CD4-positive, alpha-beta T cell treated with Interleukin-17A for 4 hours (primary cell): ENCODE measurements around the gene MYH9.
"Not testable (repeated sequence)": the region's sequence is repeated elsewhere in the genome, so short reads cannot be mapped to it uniquely, and the experiment has no call there.

Experiments
- DNase-seq: peaks from one replicate; pipeline ENCODE4 v3.0.0-alpha.2; 2020; ENCODE audit warnings: mixed read lengths

MYH9 gene

DNA sequence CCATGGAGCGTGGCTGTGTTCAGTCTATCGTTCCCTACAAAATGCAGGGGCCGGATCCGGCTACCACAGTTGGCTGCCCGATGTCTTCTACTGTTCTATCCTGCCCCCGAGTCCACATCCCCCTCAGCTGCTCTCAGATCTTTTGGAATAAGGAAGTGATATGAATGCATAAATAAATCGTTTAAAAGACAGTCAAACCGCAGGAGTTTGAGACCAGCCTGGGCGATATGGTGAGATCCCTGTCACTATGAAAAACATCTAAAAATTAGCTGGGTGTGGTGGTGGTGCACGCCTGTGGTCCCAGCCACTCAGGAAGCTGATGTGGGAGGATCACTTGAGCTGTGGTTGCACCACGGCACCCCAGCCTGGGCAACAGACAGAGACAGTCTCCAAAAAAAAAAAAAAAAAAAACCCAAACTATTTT lies 97.8 kb downstream of the MYH9 start:
- peak; percentile 52 for DNase-seq

DNA sequence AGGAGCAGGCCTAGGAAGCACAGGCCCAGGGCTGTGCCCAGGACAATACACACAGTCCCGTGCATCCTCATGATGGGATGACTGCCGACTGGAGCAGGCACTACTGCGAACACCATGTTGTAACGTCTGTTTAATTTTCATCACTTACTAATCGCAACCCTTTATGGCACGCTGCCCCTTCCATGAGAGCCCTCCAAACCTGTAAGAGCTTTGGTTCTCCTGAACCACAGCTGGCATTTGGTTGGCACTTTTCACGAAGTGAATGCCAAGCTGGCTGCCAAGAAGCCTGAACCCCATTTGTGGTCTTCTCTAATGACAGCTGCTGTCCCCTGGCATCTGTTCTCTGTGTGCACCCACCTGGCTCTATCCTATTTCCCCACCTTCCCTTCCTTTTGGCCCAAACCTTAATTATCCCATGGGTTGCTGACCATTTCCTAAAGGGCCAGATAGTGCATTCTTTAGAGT lies 98.3 kb downstream of the MYH9 start:
- DNase-seq, result no peak

DNA sequence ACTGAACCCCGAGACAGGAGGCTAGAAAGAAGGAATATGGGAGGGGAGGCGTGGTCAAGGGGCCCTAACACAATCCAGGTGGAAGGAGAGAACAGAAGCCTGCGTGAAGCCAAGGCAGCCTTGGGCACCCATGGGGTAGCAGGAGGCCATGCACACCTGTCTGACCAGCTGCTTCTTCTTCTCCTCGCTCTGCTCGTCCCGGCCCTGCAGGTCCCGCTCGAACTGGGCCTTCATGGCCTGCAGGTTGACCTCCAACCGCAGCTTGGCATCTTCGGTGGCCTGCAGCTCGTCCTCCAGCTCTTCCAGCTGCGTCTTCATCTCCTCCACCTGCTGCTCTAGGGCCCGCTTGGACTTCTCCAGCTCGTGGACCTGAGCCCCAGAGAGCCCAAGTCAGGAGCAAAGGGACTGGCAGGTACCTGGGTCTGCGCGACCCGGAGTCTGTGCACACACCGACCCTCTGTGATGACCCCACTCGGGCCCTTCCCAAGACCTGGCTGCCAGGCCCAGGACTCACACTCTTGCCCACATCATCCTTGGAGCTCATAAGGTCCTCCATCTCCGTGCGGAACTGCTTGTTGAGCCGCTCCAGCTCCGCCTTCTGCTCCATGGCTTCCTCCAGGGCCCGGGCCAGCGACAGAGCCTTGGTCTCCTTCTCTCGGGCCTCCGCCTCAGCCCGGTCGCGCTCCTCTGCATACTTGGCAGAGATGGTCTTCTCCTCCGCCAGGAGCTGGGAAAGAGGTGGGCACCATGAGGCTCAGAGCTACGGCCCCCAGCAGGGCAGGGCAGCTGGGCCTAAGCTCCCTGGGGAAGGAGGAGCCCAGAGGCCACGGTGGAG lies 99.0 kb downstream of the MYH9 start:
- DNase-seq, result no peak

DNA sequence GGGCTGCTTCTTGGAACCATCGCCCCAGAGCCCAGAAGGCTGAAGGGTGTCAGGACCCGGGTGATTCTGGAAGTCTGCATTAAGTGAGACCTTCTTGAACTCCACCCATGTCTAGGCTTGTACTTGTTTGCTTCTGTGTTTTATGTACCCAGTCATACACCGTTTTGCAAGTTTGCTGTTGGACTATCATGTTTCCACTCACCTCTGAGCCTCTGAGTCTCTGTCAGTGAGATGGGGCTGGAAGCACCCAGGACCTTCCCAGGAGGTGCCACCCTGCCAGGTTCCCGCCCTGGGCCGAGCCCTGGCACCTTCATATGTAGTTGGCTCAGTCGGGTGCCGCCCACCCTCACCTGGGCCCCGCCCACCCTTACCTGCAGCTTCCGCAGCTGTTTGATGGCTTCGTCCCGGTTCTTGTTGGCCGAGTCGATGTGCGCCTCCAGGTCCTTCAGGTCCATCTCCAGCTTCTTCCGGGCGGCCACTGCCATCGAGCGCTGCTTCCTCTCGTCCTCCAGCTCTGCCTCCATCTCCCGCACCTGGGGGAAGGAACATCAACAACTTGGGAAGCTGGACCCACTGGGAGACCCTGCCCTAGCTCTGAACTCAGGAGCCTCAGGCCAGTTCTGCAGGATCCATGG lies 99.8 kb downstream of the MYH9 start:
- DNase-seq, result no peak

DNA sequence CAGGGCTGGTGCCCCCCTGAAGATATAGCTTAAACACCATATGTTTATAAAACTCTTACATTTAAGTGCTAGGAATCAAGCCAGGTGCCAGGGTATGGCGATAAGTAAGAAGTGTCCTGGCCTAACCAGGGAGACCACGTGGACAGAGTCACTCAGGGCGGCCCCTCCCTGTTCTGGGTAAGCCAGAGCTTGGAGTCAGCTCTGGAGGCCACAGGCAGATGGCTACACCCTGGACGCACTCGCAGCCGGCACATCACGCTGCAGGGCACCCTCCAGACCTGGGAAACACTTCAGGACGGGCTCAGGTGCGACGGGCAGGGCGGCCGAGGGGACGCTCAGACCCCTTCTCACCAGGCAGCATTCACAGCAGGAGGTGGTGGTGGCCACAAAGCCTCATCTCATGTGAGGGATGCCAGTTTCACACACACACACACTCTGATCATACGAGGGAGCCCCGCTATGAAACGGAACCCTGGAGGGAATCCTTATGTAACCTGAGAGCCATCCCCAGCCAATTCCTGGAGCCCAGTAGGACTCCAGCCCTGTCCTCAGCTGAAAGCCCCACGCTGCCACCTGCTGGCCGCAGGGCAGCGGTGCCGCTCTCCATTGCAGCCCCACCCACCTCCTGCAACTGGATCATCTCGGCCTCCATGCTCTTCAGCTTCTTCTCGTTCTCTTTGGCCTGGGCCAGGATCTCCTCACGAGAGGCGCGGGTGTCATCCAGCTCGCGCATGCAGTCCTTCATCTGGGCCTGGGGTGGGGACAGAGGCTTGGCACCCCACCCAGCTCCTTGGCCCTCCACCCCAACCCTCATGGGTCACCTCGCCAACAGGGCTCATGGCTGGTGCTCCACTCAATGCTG lies 101.4 kb downstream of the MYH9 start:
- peak; percentile 74 for DNase-seq

DNA sequence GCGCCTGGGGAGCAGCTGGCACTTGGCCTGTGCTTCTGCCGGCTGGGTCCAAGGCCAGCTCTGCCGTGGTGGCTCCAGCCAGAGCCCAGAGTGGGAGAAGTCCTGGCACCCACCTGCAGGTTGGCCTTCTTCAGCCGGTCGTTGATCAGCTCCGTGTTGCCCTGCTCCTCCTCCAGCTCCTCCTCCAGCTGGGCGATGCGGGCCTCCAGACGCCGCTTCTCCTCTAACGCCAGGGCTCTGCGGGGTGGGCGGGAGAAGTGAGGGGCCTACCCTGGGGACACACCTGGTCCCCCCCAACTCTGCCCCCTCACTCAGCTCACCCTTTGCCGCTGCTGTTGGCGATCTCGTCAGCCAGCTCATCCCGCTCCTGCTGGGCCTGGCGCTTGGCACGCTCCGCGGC lies 102.2 kb downstream of the MYH9 start:
- DNase-seq, result no peak

DNA sequence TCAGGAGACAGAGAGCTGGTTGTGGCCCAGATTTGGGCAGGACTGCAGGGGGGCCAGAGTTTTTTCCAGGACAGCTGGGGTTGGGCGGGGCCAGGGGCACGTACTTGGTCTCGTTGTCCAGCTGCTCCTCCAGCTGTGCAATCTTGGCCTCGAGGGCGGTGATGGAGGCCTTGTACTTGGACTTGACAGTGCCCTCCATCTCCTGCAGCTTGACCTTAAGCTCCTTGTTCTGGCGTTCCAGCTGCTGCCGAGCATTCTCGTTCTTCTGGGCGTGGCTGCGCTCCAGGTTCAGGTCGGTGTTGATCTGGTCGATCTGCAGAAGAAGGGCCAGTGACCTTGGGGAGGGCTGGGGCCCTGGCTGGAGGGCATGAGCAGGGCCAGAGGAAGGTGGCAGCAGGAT lies 102.8 kb downstream of the MYH9 start:
- no peak for DNase-seq

DNA sequence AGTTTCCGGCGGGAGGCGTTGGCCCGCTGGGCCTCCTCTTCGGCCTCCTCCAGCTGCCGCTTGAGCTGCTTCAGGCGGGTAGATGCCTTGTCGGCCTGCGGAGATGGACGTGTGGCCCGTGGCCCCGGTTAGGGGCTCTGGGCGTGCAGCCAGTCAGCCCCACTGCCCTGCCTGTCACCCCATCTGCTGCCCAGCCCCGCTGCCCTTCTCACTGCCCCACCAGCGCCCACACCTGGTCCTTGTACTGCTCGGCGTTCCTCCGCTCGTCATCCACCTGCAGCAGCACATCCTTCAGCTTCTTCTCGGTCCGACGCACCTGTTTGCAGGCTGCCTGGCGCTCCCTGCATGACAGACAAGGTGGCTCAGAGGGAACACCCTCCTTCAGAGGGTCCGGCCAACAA lies 103.6 kb downstream of the MYH9 start:
- no peak for DNase-seq

DNA sequence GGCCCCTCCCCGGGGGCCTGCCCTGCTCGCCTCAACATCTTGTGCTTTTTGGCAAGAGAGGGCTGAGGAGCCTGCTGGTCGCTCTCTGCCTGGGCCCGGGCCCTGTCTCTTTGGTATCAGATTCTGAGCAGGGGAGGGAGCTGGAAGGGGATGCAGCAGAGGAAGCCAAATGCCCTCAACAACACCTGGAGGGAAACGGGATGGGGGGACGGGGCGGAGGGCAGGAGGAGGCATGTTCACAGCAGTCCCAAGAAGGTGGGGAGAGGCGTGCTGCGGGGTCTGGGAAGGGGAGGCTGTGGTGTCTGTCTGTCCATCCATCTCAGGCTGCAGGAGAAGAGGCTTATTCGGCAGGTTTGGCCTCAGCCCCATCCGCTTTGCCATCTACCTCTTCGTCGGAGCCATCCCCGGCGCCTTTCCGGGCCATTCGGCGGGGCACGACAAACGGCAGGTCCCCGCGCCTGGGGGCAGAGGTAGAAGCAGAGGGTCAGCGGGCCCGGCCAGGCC lies 105.4 kb downstream of the MYH9 start:
- no peak for DNase-seq

DNA sequence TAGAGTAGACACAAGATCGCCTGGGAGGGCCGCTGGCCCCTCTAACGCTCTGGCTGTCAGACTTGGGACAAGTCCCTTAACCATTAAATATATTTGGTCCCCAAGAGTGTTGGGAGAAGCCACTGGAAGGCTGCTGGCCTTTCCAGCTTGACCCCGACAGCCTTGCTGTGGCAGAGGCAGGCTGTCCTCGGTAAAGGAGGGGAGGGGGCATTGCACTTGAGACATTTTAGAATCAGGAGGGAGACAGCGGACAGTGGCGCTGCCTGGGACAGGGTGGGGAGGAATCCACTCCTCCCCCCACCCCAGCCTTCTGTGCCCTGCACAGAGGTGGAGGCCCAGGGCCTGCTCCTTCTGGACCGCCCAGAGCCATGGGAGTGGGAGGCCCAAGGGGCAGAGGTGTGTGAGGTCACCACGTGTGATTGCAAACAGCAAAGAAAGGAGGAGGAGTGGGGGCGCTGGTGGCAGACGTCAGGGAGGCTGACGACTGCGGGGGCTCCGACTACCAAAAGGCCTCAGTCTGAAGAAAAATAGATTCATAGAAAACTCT lies 105.9 kb downstream of the MYH9 start:
- DNase-seq, result no peak

DNA sequence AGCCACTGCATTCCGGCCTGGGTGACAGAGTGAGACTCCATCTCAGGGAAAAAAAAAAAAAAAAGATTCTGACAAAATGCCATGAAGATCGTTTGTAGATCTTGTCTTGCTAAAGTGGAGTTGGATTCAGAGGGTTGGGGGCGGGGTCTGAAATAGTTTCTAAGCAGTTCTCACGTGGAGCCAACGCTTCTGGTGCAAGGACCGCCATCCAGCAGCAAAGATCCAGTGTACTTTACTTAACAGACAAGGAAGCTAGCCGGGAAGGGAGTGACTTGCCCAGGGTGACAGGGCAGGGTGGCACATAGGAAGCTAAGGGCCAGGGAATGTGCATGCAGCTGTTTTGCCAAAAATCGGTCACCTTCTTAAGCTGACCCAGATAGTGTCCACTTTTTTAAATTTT lies 107.4 kb downstream of the MYH9 start:
- no peak for DNase-seq

DNA sequence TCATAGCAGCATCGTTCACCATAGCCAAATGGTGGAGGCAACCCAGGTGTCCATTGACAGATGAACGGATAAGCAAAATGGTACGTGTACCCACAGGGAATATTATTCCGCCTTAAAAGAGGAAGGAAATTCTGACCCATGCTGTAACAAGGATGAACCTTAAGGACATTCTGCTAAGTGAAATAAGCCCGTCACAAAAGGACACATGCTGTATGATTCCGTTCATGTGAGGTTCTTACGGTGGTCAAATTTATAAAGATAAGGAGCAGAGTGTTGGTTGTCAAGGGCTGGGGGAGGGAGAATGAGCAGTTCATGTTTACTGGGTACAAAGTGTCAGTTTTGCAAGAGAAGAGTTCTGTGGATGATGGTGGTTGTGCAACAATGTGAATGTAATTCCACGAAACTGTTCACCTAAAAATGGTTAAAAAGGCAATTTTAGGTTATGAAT lies 108.5 kb downstream of the MYH9 start:
- DNase-seq, result no peak

DNA sequence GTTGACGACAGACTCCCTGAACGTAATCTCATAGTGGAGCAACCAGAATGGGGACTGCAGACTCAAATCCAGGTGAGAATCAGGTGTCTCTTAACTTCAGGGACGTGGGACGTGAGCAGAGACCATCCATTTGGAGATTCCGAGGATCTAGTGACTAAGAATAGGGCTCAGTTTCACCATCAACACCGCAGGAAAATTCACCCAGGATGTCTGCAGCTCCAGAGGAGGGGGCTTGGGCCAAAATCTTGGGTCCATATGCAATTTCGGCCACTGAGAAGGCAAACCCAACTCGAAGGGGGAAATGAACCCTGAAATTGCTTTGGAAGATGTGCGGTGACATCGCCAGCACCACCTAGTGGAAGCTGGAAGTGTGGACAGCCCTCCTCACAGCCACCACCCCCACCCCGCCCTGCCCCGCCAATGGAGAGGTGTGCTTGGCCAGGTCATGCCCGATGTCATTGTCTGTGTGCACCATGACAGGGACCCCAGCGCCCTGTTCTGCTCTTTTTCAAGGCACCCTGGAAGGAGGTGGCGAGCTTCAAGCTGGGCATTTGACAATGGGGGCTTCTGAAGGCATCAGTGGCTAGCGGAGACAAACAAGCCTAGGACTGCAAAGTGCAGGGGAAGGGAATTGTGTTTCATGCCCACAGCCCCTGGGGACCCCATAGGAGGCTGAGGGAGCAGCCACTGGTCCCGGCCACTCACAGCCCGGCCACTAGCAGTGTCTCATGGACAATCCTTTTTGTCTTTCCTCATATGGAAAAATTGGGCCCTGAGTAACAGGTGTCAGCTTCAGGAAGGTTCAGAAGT lies 110.1 kb downstream of the MYH9 start:
- peak; percentile 76 for DNase-seq

DNA sequence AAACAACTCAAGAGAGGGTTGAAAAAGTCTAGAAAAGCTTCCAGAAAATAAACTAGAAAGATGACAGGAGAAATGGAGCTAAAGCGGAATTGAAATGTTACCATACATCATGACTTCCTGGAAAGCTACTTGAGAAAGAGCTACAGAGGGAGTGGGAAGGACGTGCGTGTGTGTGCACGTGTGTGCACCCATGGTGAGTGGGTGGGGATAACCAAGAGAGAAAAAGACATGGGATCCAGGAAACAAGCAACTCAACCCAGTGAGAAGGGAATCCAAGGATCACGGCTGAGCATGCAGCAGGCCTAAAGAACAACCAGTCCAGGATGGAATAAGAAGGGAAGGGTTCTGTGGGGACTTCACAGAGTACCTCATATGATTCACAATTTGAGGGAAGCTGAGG lies 113.2 kb downstream of the MYH9 start:
- DNase-seq, result no peak

DNA sequence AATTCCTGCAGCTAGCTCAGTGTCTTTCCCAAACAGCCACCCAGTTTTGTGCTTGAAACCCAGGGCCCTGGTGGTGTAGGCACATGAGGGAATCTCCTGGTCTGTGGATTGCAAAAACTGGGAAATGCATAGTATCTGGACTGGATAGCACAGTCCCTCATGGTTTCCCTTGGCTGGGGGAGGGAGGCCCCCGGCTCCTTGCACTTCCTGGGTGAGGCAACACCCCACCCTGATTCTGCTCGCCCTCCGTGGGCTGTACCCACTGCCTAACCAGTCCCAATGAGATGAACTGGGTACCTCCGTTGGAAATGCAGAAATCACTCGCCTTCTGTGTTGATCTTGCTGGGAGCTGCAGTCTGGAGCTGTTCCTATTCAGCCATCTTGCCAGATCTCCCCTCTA lies 115.8 kb downstream of the MYH9 start:
- not testable (repeated sequence) for DNase-seq

DNA sequence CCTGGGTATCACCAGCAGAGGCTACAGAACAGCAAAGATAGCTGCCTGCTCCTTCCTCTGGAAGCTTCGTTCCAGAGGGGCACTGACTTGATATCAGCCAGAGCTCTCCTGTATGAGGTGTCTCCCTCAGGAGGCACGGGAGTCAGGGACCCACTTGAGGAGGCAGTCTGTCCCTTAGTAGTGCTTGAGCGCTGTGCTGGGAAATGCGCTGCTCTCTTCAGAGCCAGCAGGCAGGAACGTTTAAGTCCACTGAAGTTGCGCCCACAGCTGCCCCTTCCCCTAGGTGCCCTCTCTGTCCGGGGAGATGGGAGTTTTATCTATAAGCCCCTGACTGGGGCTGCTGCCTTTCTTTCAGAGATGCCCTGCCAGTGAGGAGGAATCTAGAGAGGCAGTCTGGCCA lies 116.5 kb downstream of the MYH9 start:
- DNase-seq, result not testable (repeated sequence)

DNA sequence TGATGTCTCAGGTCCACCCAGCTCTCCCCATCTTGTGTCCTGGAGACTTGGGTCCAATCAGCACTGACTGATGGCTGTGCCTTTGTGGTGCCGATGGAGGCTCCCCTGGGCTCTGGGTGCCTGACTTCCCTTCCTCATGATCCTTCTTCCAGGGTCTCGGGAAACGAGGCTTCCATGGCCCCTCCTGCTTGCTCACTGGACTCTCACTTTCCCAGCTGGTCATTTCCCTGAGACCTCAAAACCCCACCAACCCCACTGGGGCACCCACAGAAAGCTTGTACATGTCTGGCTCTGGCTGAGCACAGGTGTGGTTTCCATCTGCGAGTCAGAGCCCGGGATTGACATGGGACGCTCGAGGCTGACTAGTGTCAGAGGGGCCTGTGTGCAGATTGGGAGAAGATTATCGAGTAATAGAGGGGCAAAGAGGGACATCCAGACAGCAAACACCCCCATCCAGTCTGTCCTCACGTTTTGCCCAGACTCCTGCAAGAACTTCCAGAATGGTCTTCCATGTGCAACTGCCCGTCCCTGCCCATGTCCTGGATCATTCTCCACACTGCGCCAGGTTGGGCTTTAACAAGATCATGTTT lies 119.8 kb downstream of the MYH9 start:
- no peak for DNase-seq

DNA sequence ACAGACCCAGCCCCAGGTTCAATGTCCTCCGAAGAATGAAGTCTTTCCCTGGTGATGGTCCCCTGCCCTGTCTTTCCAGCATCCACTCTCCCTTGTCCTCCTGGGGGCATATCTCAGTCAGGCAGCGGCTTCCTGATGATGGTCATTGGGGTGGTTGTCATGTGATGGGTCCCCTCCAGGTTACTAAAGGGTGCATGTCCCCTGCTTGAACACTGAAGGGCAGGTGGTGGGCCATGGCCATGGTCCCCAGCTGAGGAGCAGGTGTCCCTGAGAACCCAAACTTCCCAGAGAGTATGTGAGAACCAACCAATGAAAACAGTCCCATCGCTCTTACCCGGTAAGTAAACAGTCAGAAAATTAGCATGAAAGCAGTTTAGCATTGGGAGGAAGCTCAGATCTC lies 120.7 kb downstream of the MYH9 start:
- no peak for DNase-seq

DNA sequence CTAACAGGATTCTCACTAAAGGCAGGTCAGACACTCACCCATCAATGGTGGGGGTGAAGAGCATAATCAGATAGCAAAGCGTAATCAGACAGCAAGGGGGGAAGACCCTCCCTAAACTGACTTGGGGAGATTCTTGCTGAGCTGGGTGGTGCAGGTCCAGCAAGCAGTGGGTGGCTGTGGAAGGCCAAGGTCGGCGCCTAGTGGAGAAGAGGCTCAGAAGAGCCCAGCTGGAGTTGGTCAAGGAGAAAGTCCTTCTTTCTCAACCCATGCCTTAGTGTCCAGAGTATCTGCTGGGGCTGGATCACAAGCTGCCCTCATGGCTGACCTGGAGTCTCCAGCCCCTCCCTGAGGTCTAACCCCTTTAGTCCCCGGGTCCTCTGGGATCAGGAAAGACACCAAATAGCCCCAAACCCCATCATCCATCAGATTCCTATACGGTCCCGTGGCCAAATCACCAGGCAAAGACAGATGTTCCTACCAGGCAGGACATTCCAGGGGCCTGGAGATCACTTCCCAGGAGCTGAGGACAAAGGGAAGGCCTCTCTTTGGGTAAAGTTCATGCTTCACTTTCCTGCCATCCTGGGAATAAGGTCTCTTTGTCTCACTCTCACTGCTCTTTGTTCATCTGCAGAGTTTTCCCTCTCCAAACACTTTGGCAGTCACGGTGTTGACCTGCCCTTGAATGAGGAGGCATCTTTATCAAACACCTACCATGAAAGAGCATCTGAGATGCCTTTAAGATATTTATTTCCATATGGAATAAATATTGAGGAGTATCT lies 123.7 kb downstream of the MYH9 start:
- DNase-seq, result not testable (repeated sequence)

DNA sequence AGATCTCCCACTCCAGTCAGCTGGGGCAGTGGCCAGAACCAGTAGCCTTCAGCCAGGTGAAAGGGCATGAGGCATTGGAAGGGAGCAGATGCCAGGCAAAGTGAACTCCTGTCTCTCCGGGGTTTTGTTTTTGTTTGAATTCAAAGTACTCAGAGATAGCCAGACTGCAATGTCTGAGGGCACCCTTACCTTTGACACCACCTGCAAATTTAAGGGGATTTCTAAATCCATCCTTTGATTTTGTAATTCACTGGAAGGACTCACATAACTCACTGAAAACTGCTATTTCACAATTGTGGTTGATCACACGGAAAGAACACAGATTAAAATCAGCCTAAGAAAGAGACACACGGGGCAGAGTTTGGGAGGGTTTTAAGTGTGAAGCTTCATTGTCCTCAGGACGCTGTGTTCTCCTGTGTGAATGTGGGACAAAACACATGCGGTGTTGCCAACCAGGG lies 124.5 kb downstream of the MYH9 start:
- DNase-seq, result not testable (repeated sequence)

DNA sequence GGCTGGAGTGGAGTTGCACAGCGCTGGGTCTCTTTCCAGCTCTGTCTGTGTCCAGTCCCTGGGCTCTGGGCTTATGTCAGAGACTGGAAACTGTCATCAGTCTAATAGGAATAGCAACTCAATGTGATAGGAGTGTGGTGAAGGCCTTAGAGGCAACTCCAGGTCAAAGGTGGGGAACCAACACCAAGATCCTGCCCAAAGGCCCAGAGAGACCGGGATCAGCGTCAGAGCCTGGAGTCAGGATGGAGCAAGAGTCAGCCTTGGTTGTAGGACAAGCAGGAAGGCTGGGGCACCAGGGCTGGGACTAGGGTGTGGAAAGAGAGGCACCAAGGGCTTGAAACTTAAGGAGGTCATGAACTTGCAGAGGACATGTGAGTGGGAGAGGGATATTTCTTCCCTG lies 125.5 kb downstream of the MYH9 start:
- not testable (repeated sequence) for DNase-seq
